Measurements from ENCODE around the gene ZBTB37.

DNA sequence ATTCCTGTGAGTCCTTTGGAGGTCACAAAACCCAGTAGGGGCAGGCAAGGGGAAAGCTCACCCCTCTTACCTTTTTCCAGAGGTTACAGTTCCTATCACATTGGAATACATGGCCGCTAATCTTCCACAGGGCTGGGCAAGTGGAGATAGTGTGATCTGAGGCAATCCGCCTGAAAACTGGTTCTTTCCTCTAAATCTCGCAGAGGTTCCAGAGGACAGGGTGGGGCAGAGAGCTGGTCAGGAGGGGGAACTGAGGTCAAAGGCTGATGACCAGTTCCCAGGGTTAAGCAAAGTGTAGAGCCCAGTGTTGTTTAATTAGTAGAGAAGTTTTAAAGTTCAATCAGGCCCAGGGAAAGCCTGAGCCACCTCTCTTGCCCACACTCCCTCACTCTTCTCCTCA lies 49.0 kb downstream of the ZBTB37 start, which contains the start of gene SERPINC1:
- TF ChIP-seq PATZ1 (CRISPR knock-in tag; IDR thresholded peaks at IDR 0.05; ENCODE audit: borderline replicate concordance) (no peak), TOX (CRISPR knock-in tag; IDR thresholded peaks at IDR 0.05; ENCODE audit: borderline replicate concordance) (no peak), RARB (CRISPR knock-in tag; IDR thresholded peaks at IDR 0.05) (no peak), ZFP3 (CRISPR knock-in tag; IDR thresholded peaks at IDR 0.05) (no peak), ARNTL (CRISPR knock-in tag; IDR thresholded peaks at IDR 0.05; ENCODE audit: borderline replicate concordance, low read depth) (no peak), ZFP30 (CRISPR knock-in tag; IDR thresholded peaks at IDR 0.05) (no peak), GLIS3 (CRISPR knock-in tag; IDR thresholded peaks at IDR 0.05) (no peak), TCF4 (CRISPR knock-in tag; IDR thresholded peaks at IDR 0.05; ENCODE audit: borderline replicate concordance) (no peak), ZNF70 (CRISPR knock-in tag; IDR thresholded peaks at IDR 0.05) (no peak), CSDC2 (CRISPR knock-in tag; IDR thresholded peaks at IDR 0.05) (no peak), CREB5 (CRISPR knock-in tag; IDR thresholded peaks at IDR 0.05; ENCODE audit: low read depth) (no peak)
- TF ChIP-seq, protein P1, sequence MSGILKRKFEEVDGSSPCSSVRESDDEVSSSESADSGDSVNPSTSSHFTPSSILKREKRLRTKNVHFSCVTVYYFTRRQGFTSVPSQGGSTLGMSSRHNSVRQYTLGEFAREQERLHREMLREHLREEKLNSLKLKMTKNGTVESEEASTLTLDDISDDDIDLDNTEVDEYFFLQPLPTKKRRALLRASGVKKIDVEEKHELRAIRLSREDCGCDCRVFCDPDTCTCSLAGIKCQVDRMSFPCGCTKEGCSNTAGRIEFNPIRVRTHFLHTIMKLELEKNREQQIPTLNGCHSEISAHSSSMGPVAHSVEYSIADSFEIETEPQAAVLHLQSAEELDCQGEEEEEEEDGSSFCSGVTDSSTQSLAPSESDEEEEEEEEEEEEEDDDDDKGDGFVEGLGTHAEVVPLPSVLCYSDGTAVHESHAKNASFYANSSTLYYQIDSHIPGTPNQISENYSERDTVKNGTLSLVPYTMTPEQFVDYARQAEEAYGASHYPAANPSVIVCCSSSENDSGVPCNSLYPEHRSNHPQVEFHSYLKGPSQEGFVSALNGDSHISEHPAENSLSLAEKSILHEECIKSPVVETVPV (CRISPR knock-in tag; IDR thresholded peaks at IDR 0.05), result no peak
